GM18907 (cell line): ENCODE results near the gene PTPN14.

Experiments
- ATAC-seq: cut with Tn5 transposase; IDR thresholded peaks from one replicate; pipeline ENCODE4 v1.9.1; 2021; ENCODE audit warnings: mild to moderate bottlenecking, moderate library complexity; ENCODE audit not compliant: unreplicated experiment

PTPN14 gene

DNA sequence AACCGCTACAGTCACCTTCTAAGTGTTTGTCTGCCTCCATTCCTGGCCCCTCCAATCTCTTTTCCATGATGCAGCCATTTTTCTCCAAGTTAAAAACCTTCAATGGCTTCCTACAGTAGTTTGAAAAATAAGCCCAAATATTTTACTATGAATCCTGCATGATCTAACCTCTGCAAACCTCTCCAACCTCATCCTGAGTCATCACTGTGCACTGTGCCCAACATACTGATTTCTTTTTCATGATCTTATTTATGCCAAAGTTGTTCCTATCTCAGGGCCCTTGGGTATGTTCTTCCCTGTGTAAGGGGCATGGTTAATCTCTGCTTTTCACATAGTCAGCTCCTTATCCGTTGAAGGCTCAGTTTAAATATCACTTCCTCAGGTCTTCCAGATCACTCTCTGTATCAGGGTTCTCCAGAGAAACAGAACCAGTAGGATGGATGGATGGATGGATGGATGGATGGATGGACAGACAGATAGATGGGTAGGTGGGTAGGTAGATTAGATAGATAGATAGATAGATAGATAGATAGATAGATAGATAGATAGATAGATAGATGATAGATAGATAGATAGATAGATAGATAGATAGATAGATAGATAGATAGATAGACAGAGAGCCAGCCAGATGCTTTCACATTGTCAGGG, 18.1 kb upstream of the PTPN14 start:
- ATAC-seq, result no peak

DNA sequence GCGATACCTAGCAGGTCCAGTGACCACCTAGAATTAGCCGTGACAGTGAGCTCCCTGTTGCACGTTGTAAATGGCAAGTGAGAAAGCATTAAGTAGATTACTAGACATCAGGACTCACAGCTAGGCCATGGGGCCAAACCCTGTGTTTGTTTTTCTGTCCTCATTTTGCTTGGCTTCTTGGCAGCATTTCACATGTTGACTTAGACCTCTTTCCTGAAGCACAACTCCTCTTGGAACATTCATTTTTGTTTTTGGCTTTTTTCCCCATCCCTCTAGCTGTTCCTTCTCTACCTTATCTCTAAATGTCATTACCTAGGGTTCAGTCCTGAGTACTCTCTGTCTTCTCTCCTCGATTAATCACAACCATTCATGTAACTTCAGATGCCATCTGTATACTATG, 16.9 kb upstream of the PTPN14 start:
- ATAC-seq, result no peak

DNA sequence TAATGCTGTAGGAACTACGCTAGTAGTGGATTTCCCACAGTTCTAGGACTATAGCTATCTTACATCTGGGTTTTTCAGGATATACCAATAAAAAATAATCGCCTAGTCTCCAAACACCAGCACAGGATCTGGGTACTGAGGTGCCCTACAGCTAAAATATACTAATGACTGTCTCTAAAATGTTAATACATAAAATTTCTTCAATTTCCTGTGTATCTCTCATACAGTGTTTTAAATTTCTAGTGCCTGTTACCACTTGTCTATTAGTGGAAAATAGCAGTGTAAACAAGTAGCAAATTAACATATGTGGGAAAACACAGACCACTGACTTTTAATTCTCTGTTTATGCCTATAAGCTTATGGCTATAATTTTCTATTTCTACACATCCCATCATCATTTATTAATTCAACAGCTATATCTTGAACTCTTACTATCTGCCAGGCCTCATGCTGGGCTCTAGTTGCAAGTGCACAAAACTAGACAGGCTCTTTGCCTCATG, 16.1 kb upstream of the PTPN14 start:
- ATAC-seq, result no peak

DNA sequence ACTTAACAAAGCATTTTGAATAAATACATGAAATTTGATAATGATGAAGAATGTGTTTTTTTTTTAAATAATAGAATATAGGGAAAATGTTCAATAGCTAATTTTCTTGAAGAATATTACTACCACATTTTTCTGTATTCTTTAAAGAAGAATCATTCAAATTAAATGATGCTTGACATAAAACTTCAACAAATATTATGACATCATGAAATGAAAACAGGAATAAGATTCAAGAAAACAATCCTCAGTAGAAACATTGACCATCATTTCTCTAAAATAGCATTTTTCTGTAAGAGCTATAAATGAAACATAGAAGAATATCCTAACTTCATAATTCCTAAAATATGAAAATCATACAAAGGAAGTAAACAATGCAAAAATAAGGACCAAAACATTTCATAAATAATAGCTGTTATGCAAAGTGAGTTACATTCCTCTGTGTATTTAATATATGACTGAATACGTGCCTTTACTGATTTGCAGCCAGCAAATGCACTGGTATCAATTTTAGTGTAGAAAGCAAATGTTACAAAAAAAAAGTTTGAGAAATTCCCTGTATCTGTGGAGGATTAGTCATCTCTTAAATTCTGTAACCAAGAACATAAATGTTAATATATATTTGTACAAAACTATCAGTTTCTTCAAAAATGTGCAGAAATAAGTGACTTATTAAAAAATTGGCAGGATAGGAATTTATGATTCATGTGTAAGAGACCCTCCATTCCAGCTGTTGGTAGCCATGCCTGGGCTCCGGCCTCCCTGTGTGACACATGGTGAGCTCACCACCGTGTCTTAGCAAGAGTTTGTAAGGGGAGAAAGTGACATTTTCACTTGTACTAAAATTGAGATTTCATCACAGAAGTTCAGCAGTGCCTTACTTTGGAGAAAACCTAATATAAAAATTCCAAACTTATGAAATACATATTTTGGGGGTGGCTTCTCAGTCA, 15.0 kb upstream of the PTPN14 start:
- no peak for ATAC-seq

DNA sequence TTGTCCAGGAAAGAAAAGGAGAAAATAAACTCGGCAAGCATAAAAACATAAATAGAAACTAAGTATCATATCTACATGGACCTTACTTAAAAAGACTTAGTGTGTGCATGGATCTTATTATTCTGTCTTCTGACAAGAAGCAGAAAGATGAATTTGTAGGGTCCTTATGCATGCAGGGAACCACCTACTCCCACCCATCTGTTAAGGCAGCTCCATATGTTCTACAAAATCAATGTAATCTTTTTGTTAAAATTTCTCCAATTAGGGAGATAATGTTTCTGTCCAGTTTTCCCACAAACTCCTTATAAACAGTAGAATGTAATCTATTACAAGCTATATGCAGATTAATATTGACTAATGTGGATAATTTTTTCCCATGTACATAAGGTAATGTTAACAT, 13.9 kb upstream of the PTPN14 start:
- no peak for ATAC-seq

DNA sequence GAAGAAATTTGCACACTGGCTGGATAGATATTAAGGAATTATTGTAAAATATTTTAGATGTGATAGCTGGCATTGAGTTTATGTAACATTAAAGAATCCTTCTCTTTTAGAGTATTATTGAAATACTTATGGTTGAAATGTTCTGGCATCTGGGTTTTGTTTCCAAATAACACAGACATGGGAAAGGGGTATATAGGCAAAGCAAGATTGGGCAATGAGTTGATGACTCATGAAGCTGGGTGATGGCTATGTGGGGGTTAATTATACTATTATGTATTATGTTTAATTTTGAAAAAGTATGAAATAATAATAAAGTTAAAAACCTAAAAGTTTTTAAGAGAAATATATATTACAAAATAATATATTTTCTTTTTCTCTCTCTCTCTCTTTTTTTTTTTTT, 12.5 kb upstream of the PTPN14 start:
- no peak for ATAC-seq

DNA sequence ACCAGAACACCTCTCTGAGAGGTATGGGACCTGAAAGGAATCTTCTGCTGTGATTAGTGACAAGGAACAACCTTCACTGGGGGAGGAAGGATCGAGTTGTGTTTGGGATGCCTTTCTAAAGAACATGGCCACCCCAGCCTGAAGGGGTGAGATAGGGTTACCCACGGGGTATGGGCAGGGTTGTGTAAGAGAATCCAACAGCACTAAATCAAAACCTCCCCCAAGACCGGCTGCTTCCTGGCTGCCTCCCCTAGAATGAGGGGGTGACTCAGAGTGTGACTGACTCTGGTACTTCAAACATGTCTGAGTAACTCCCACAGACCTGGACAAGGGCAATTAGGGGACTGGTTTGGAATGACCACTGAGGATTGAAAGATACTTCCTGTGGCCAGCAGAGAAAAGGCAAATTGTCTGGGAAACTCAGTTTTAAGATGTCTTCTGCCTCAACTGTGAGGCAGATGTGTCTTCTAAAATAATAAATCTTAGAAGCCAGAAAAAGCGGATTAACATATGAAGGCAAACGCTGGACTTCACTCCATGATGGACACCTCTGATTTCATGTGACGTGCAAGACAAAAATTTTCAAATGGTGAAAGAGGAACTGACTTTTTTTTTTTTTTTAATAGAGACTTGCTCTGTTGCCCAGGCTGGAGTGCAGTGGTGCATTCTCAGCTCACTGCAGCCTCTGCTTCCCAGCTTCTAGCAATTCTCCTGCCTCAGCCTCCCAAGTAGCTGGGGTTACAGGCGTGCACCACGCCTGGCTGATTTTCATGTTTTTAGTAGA, 6.7 kb upstream of the PTPN14 start:
- peak; percentile 72 for ATAC-seq

DNA sequence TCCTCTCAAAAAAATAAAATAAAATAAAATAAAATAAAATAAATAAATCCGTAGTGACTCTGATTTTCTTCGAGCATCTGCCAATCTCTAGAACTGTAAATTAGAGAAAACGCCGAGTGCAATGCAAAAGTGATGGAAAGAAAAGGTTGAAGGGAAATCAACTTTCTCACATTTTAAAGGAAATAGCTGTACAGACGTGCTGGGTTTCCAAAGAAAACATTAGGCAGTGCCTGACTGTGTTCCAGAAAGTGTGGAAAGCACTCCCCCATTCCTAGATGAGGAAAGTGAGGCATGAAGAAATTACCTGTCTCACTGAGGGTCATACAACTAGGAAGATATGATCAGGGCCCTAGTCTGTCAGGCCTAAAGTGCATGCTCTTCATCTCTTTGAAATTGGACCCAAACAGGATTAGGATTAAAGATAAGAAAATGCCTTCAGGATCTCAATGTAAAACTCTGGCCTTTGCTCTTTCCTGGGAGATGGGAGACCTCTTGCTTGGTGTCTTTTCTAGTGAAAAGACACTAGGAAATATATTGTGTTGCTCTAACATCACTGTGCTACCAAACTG, 1.8 kb upstream of the PTPN14 start:
- no peak for ATAC-seq

DNA sequence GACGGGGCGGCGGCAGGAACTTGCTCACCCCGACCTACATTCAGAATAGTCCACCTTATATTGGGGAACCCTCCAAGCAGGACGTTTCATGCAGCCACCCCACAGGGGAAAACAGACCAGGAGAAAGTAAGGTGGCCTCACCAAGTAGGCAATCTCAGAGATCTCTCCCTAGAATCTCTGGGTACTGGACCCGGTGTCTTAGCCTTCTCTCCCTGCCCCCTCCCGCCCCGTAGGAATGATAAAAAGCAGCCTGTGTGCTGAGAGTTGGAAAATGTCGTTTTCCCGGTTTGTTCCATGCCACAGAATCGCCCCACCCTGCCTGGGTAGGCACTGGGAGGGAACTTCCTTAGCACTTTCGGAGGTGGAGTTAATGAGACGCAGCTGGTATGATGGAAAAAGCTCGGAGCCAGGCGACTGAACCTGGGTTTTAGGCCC, 789 bp upstream of the PTPN14 start:
- no peak for ATAC-seq

DNA sequence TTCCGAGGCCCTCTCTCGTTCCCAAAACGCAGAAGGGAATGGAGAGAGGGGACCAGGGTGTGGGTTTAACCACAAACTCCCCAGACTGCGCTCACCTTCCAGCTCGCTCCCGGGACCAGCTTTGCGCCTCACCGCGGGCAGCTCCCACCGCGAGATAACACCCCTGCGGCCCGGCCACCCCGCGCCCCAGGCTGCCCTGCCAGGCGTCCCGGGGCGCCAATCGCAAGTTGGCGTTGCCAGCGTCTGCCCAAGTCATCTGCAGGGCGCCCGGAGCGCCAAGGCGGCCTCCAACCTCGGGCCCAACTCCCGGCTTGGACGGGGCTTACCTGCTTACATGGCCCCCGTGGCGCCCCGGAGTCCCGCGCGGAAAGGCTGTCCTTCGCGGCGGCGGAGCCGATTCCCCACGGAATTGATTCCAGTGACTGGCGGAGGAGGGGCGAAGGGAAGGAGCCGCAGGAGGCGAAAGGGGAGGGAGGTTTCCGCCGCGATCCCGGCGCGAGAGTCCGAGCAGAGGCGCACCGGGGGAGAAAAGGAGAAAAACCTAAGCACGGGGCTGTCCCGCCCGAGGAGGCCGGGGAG, 456 bp downstream of the PTPN14 start:
- ATAC-seq, result peak; percentile 39

DNA sequence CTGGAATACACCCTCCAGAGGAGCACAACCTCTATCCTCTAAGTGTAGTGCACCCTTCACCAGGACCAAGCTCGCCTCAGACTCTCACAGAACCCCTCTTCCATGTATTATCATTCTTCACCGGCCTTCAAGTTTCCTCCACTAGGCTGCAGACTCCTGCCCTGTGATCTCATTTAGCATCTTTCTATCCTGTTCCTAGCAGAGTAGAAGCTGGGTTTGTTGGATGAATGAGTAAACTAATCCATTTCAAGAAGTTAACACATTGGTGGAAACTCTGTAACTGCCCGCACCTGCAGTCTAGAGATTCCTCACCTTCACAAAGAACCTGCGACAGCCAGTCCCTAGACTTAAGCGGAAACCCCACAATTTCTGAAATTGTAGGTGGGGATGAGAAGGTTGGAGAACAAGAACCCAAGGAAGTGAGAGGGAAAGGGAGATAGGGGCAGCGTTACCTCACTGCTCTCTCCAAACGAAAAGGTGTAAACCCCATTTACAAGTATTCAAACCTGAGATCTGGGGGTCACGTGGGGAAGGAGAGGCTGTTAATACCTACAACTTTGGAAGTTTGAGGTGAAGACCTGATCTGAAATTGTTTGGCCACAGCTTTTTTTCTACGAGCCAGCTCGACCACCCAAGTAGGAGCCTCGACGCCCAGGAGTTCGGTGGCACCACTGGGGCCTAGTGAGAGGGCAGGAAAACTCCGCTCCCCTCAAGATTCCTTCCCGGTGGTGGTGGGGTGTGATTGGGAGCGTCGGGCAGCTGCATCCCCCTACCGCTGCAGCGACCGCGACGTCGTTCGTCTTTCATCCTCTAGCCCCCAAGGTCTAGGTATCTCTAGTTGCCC, 1.2 kb downstream of the PTPN14 start:
- no peak for ATAC-seq

DNA sequence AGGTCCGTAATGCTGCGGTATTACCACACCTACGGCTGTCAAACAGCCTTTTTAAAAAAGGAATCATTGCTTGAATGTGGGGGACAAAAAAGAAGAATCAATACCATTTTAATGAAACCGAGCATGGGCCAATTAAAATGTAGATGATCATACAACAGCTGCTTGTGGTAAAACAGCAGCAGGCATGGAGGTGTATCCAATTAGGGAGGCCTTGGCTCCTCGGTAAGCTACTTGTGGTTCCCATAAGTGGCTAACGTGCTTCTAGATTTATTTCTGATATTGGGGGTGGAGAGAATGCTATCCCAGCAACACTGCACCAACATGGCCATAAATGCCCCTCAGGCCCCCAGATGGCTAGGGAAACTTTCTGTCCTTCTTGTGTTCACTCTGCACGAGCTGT, 1.8 kb downstream of the PTPN14 start:
- ATAC-seq, result no peak

DNA sequence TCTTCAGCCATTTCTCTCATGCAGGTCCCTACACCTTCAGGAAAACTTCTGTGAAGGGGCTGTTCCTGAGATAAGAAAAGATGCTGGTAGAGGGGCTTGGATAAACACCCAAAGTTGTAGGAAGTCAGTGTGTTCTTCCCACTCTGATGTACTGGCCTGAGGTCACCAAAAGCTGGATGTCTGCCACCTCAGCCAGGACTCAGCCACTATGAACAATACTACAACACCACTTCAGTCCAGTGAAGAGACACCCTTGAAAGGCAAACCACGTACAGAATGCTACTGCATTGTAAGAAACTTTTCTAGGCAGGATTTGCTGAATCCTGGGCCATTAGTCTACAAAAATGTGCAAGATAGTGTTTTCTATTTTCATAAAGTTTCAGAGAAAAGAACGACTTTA, 2.4 kb downstream of the PTPN14 start:
- ATAC-seq, result no peak

DNA sequence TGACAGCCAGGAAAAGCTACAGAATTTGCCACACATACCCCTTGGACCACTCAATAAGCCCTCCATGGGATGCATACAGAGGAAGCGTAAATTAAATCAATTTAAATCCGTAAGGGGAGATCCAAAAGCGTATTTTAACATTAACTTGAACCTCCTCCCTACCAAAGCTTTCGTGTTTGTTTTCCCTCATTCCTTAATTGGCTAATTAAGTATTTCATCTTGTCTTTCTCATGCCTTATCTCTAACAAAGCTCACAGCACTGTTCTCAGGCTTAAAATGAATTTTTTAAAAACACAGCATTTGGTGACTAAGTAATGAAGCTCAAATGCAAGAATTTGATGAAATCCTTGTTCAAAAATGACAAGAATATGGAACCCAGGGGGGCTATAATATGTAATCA, 3.1 kb downstream of the PTPN14 start:
- no peak for ATAC-seq

DNA sequence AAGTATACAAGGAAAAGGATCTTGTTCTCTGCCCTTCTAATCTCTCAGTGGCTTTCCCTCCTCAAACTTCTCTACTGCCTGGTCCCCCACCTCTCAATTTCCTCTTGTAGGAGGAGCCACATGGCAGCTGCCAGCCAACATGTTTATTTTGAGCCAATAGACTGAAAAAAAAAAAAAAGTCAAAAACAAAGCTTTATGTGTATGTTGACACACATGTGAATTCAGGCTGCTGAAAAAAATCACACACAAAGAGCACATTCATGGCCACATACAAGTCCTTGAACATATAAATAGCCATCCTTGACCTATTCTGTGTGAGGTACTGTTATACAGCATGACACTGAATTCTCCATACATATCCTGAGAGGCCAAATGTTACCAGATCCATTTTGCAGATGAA, 3.7 kb downstream of the PTPN14 start:
- ATAC-seq, result no peak

DNA sequence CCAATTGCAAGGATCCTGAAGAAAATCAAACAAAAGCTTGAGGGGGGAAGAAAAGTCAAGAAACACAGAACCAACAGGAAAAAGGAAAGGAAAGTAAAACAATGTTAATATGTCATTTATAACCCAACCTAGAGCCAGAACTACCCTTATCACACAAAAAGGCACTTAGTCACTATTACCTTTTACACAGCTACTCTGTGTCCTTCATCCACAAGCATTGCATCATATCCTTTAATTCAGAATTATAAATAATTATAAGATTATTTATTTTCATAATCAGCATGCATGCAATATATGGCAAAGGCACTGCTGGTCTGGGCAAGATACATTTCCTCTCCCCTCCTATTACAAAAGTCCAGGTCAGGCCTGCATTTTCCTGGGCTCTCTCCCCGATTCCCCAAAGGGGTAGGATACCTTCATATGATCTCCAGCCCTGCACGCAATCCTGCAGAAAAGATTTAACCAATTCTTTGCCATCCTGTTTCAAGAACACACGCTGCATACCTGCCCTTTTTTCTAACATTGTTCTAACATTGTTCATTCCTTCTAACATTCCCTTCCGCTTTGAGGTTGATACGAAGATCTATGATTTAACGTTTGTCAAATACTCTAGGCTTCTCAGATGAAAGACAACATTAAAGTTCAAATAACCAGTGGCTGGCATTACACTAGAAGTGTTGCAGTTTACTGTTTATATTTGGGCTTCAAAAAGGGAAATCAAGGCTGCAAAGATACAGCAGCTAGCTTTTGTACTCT, 4.3 kb downstream of the PTPN14 start:
- no peak for ATAC-seq

DNA sequence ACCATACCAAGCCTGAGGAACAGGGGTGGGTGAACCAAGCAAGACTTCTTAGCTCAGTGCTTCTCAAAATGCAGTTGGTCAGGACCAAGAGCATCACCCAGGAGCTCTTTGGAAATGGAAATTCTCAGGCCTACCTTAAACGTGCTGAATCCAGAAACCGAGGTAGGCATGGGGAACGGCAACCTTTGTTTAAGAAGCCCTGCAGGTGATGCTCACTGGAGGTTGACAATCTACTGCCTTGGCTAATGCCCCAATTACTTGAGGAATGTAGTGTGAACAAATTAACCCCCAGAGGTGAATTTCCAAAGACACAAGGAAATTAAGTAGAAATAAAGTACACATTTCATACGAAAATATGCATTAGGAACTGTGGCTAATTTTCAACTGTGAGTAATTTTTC, 5.3 kb downstream of the PTPN14 start:
- no peak for ATAC-seq

DNA sequence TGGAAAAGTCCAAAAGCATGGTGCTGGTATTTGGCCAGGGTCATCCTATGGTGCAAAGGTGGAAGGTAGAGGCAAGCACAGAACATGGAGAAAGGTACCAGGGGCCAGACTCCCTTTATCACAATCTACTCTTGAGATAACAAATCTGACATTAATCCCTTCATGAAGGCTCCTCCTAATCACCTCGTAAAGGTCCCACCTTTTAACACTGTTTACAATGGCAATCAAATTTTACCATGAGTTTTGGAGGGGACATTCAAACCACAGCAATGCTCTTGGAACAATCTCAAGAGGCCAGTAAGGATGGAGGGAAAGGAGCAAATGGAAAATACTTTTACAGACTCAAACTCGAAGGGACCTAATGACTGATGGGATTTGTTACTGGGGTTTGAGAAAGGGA, 6.1 kb downstream of the PTPN14 start:
- ATAC-seq, result no peak

DNA sequence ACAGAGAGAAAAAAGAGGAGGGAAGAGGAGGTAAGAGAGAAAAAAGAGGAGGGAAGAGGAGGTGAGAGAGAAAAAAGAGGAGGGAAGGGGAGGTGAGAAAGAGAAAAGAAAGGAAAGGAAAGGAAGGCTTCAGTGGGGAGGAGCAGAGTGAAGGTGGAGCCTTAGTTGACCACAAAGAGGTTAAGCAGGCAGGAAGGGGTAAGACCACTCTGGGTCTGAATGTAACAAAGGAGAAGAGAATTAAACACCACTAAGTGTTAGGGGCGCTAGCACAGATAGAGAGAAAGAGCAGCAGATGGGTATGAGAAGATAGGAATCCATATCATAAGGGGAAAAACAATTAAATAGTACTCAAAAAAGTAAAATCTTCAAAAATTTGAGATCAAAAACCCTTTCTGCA, 6.6 kb downstream of the PTPN14 start:
- no peak for ATAC-seq
